ENCODE results near the gene FHAD1. TPM values are rescaled to one million over a fixed set of nuclear protein-coding genes. Genes with fewer than 3 reads are reported as not detected.

FHAD1 gene
- total RNA-seq, 1 donor, result 0.63 TPM

- TF ChIP-seq CTCF (IDR thresholded peaks at IDR 0.05; ENCODE audit: insufficient read depth, low read length), result no peak
- no peak overlapping the region for H3K4me3 ChIP-seq (ENCODE audit: low read depth, low read length)
- DNase-seq (ENCODE audit: low read depth), result no peak
These were observed 144.3 kb downstream of the FHAD1 start for GRCh38 chr1:15391366-15391765.

GRCh38 chr1:15393475-15394257, 146.6 kb downstream of the FHAD1 start:
- no peak overlapping the region for H3K4me3 ChIP-seq (ENCODE audit: low read depth, low read length)
- no peak for DNase-seq (ENCODE audit: low read depth)
- TF ChIP-seq CTCF (IDR thresholded peaks at IDR 0.05; ENCODE audit: insufficient read depth, low read length), result no peak

GRCh38 chr1:15394258-15394690, 147.3 kb downstream of the FHAD1 start:
- no peak for TF ChIP-seq CTCF (IDR thresholded peaks at IDR 0.05; ENCODE audit: insufficient read depth, low read length)
- DNase-seq (ENCODE audit: low read depth), result no peak
- H3K4me3 ChIP-seq (ENCODE audit: low read depth, low read length), result no peak overlapping the region

GRCh38 chr1:15397236-15397635, 150.2 kb downstream of the FHAD1 start:
- TF ChIP-seq CTCF (IDR thresholded peaks at IDR 0.05; ENCODE audit: insufficient read depth, low read length), result no peak
- no peak for DNase-seq (ENCODE audit: low read depth)

GRCh38 chr1:15399710-15400109, 152.7 kb downstream of the FHAD1 start:
- no peak for TF ChIP-seq CTCF (IDR thresholded peaks at IDR 0.05; ENCODE audit: insufficient read depth, low read length)
- no peak overlapping the region for H3K4me3 ChIP-seq (ENCODE audit: low read depth, low read length)
- peak; percentile 22 for DNase-seq (ENCODE audit: low read depth)

More at GRCh38 chr1:15397236-15397635, 150.2 kb downstream of the FHAD1 start:
- H3K4me3 ChIP-seq (ENCODE audit: low read depth, low read length), result no peak overlapping the region

GRCh38 chr1:15400627-15401026, 153.6 kb downstream of the FHAD1 start:
- H3K4me3 ChIP-seq (ENCODE audit: low read depth, low read length), result no peak overlapping the region
- no peak for TF ChIP-seq CTCF (IDR thresholded peaks at IDR 0.05; ENCODE audit: insufficient read depth, low read length)
- DNase-seq (ENCODE audit: low read depth), result no peak
